IMR-90 (cell line): Measurements from ENCODE around the gene RENBP. TPM values are rescaled to one million over a fixed set of nuclear protein-coding genes. Genes with fewer than 3 reads are reported as not detected.

ENCODE experiments used
- CHD1 ChIP-seq: IDR thresholded peaks from 2 replicates; pipeline ENCODE4 v1.6.1; 2012; ENCODE audit warnings: low read depth, low read length, improper control_type of control experiment
- MXI1 ChIP-seq: IDR thresholded peaks from 2 replicates; pipeline ENCODE4 v1.6.1; 2012; ENCODE audit warnings: low read depth, mild to moderate bottlenecking, low read length, moderate library complexity, borderline replicate concordance
- polyA plus RNA-seq, 3 experiments: library from polyadenylated mRNA; depleted of rRNA; stranded (reverse); fragments of >200 nt; gene quantifications; 2 replicates each; pipeline ENCODE4 v1.2.3, GENCODE V29; 2012; ENCODE audit warnings: low replicate concordance in 1 of 3
- total RNA-seq: library from RNA; depleted of rRNA; stranded (reverse); fragments of >200 nt; gene quantifications from 2 replicates; pipeline ENCODE4 v1.2.3, GENCODE V29; 2012
- TF ChIP-seq, protein P1 (sequence below): fragments of 150-350 bp; IDR thresholded peaks from 2 replicates; pipeline ENCODE4 v1.6.1; 2016; ENCODE audit warnings: low read depth, mild to moderate bottlenecking, low read length, moderate library complexity, borderline replicate concordance

Gene RENBP
- total and polyA plus RNA-seq, 2 of the 4 experiments (the other 2 are of a cell fraction): 0.15 to 0.18 TPM

DNA sequence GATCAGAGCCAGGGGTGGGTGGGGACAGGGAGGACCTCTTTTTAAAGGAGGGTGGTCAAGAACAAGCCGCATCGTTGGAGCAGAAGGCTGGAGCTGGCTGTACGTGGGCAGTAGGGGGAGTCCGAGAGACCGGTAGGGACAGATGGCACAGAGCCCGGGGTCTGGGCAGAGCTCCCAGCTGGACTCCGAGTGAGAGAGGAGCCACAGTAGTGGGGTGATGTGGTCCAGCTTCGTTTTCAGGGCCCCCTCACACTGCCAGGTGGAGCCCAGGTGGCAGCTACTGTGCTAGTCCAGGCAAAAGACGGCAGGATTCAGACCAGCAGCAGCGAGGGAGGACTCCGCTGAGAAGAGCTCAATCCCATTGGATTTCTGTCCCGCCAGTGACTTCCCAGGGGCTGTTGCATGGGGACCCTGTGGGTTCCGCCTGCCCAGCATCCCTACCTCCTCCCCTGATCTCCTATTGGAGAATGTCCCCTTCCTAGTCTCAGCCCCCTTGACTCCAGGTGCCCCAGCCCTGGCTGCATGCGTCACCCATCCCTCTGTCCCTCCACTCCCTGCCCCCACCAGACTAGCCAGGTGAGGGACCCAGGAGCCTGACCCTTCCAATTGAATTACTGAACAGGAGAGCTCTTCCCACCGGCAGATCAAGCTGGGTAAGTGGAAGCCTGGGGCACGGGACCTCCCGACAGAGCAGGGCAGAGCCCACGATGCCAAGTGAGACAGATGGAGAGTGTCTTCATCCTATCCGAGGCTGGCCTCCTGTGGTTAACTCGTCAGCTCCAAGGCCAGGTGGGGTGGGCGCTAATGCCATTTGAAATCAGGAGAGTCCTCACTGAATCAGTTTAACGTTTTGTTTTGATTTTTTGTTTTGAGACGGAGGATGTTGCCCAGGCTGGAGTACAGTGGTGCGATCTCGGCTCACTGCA lies 21.2 kb downstream of the RENBP start (continued):
- TF ChIP-seq, protein P1, sequence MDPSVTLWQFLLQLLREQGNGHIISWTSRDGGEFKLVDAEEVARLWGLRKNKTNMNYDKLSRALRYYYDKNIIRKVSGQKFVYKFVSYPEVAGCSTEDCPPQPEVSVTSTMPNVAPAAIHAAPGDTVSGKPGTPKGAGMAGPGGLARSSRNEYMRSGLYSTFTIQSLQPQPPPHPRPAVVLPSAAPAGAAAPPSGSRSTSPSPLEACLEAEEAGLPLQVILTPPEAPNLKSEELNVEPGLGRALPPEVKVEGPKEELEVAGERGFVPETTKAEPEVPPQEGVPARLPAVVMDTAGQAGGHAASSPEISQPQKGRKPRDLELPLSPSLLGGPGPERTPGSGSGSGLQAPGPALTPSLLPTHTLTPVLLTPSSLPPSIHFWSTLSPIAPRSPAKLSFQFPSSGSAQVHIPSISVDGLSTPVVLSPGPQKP: no peak
- TF ChIP-seq CHD1: no peak
- TF ChIP-seq MXI1: no peak
